Esophagus (tissue), 2 donors: ENCODE data around the gene C1QA. TPM values are rescaled to one million over a fixed set of nuclear protein-coding genes. Genes with fewer than 3 reads are reported as not detected.

ENCODE experiments used
- H3K27ac ChIP-seq, 2 donors: one replicate each; pipeline ENCODE4 v1.5.1; 2013; ENCODE audit warnings: low read depth in 2 of 2, mild to moderate bottlenecking in 2 of 2, inconsistent platforms in 1 of 2, low read length in 1 of 2, moderate library complexity in 1 of 2
- H3K27me3 ChIP-seq, 2 donors: one replicate each; pipeline ENCODE4 v1.6.1; 2013; ENCODE audit warnings: low read length in 2 of 2, control low read depth in 1 of 2, mild to moderate bottlenecking in 1 of 2; ENCODE audit not compliant: insufficient read depth in 2 of 2, control insufficient read depth in 1 of 2
- H3K36me3 ChIP-seq, 2 donors: one replicate each; pipeline ENCODE4 v1.6.1; 2013; ENCODE audit warnings: low read length in 1 of 2; ENCODE audit not compliant: control insufficient read depth in 2 of 2, insufficient read depth in 2 of 2
- H3K4me1 ChIP-seq, 2 donors: one replicate each; pipeline ENCODE4 v1.6.1; 2013; ENCODE audit warnings: low read length in 1 of 2; ENCODE audit not compliant: control insufficient read depth in 2 of 2, insufficient read depth in 2 of 2
- H3K4me3 ChIP-seq, 2 donors: one replicate each; pipeline ENCODE4 v1.5.1; 2013; ENCODE audit warnings: low read length in 2 of 2, mild to moderate bottlenecking in 2 of 2, low read depth in 1 of 2, moderate library complexity in 1 of 2
- H3K9me3 ChIP-seq, 2 donors: one replicate each; pipeline ENCODE4 v1.6.1; 2013; ENCODE audit warnings: mild to moderate bottlenecking in 2 of 2, low read depth in 1 of 2, low read length in 1 of 2, moderate library complexity in 1 of 2; ENCODE audit not compliant: control insufficient read depth in 2 of 2, insufficient read depth in 1 of 2
- WGBS, 2 donors: extraction: QIAGEN DNeasy Blood & Tissue Kit; methylation state at CpG; one replicate each; pipeline ENCODE4 v1.1.7; 2013; 5-methylcytosine and 5-hydroxymethylcytosine counted together
- polyA plus RNA-seq, 2 donors: library from polyadenylated mRNA; stranded (reverse); fragments of 200-250 nt; gene quantifications; one replicate each; pipeline ENCODE4 v1.2.3, GENCODE V29; 2013
- donor health status: healthy with polysubstance abuse.
- donor health status: Bipolar disorder and iron deficiency.

Gene C1QA
- polyA plus RNA-seq, 2 donors = 14.6 to 25.9 TPM

GRCh38 chr1:22597996-22598395, 38.4 kb upstream of the C1QA start:
- Histone ChIP-seq H3K4me1 (peaks cover 0 to 6% of the 10 kb centered on the region in 2 donors), H3K27me3 (peaks cover 0 to under 1% of the 10 kb centered on the region in 2 donors), H3K27ac (no peak overlapping the region), H3K4me3 (no peak overlapping the region), H3K36me3 (no peaks in the 10 kb centered on the region), H3K9me3 (peaks cover 0 to 3% of the 10 kb centered on the region in 2 donors)
- WGBS, 2 donors = 80% methylated on average over 8 of the region's 8 CpGs

DNA sequence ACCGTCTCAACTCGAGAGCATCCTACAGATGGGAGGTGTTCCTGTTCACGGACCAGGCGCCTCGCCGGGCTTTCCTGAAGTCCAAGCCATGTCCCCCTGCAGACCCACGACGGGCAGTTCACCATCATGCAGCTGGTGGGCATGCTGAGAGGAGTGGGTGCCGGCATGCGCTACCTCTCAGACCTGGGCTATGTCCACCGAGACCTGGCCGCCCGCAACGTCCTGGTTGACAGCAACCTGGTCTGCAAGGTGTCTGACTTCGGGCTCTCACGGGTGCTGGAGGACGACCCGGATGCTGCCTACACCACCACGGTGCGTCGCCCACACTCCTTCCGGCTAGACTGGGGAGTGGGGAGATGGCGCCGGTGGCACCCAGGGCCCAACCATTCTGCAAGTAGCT, 37.7 kb upstream of the C1QA start:
- 74 to 75% methylated on average over 24 of the region's 24 CpGs for WGBS, 2 donors
- Histone ChIP-seq H3K9me3 (peaks cover 0 to 3% of the 10 kb centered on the region in 2 donors), H3K4me1 (peaks cover 0 to 6% of the 10 kb centered on the region in 2 donors), H3K27ac (no peak overlapping the region), H3K27me3 (no peaks in the 10 kb centered on the region), H3K36me3 (no peaks in the 10 kb centered on the region), H3K4me3 (no peak overlapping the region)

DNA sequence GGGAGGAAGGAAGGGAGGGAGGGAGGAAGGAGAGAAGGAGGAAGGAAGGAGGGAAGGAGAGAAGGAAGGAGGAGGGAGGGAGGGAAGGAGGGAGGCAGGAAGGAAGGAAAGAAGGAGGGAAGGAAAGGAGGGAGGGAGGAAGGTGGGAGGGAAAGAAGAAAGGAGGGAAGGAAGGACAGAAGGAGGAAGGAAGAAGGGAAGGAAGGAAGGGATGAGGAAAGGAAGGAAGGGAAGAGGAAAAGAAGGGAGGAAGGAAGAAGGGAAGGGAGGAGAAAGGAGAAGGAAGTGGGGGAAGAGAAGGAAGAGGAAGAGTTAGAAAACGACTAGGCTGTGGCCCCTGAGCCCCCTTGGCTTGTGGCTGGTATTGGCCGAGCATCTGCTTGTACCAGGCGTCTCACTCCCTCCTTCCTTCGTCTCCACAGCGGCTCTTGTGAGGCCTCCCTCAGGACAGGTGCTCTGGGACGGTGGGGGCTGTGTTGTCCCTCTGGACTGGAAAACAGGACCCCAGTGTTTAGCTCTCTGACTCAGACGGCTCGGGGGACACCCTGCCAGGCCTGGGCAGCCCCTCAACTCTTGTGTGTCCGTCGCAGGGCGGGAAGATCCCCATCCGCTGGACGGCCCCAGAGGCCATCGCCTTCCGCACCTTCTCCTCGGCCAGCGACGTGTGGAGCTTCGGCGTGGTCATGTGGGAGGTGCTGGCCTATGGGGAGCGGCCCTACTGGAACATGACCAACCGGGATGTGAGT, 36.2 kb upstream of the C1QA start:
- no peak overlapping the region for H3K4me3 ChIP-seq
- no peaks in the 10 kb centered on the region for H3K27me3 ChIP-seq
- H3K9me3 ChIP-seq = peaks cover 0 to 3% of the 10 kb centered on the region in 2 donors
- peaks cover 0 to 6% of the 10 kb centered on the region in 2 donors for H3K4me1 ChIP-seq
- no peak overlapping the region for H3K27ac ChIP-seq
- H3K36me3 ChIP-seq = no peaks in the 10 kb centered on the region
- WGBS, 2 donors = 44 to 61% methylated on average over 22 of the region's 22 CpGs

- 77 to 80% methylated on average over 38 to 39 of the region's 39 CpGs for WGBS, 2 donors
- H3K27me3 ChIP-seq = no peaks in the 10 kb centered on the region
These were observed 35.4 kb upstream of the C1QA start for GRCh38 chr1:22600817-22601605.

GRCh38 chr1:22601610-22602009, 34.8 kb upstream of the C1QA start:
- H3K36me3 ChIP-seq = no peaks in the 10 kb centered on the region
- no peak overlapping the region for H3K27ac ChIP-seq
- H3K4me1 ChIP-seq = peaks cover 0 to 6% of the 10 kb centered on the region in 2 donors
- WGBS, 2 donors = 90 to 92% methylated on average over 12 of the region's 12 CpGs
- H3K4me3 ChIP-seq = no peak overlapping the region
- H3K27me3 ChIP-seq = no peaks in the 10 kb centered on the region
- peaks cover 0 to 3% of the 10 kb centered on the region in 2 donors for H3K9me3 ChIP-seq

More at GRCh38 chr1:22600817-22601605, 35.4 kb upstream of the C1QA start:
- H3K36me3 ChIP-seq = no peaks in the 10 kb centered on the region
- no peak overlapping the region for H3K4me3 ChIP-seq
- H3K27ac ChIP-seq = no peak overlapping the region
- peaks cover 0 to 3% of the 10 kb centered on the region in 2 donors for H3K9me3 ChIP-seq
- peaks cover 0 to 6% of the 10 kb centered on the region in 2 donors for H3K4me1 ChIP-seq

DNA sequence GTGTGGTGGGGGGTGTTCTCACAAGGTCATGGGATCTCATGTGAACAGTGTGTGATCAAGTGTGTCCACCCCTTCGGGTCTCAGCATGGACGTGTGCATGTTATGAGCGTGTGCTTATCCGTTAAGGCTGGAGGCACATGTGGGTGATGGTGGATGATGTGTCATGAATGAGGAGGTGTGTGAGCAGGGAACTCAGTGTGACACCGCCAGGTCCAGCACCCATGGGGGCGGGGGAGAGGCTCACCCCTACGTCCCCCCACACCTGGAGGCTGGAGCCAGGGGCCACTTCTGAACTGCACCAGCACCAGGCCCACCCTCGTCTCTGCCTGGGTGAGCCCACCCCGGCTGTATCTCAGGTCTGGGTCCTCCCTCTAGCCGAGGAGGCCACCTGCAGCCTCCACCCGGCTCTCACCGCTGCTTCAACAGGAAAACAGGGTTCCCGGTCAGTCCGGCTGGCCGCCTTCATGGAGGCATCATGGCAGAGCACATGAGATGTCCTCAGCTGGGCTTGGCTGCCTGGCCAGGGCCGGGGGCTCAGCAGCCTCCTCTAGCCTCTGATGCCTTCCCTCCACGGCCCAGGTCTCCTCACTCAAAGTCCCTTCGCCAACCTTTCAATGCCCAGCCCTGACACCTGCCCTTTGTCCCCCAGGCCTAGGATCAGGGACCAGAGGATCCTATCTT, 34.2 kb upstream of the C1QA start:
- peaks cover 0 to 3% of the 10 kb centered on the region in 2 donors for H3K9me3 ChIP-seq
- 82 to 83% methylated on average over 18 of the region's 18 CpGs for WGBS, 2 donors
- no peaks in the 10 kb centered on the region for H3K36me3 ChIP-seq
- no peak overlapping the region for H3K4me3 ChIP-seq
- peaks cover 0 to 6% of the 10 kb centered on the region in 2 donors for H3K4me1 ChIP-seq
- no peak overlapping the region for H3K27ac ChIP-seq
- H3K27me3 ChIP-seq = no peaks in the 10 kb centered on the region

DNA sequence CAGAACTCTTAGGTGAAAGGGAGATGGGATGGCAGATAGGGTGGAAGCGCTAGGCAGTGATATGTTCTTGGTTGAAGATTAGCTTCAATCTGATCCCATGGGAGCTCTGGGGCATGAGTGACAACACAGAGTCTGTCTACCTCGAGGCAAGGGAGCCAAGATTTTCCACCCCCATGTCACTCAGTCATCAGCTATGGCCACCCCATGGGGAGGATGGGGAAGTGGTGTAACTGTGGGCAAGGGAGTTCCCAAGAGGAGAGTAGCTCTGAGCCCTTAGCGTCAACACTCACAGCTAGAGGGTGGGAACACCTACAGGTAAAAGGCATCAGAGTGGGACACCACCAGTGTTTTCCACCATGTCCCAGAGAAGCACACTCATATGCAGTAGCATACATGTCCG, 30.3 kb upstream of the C1QA start:
- no peaks in the 10 kb centered on the region for H3K36me3 ChIP-seq
- H3K9me3 ChIP-seq = no peaks in the 10 kb centered on the region
- H3K4me3 ChIP-seq = no peak overlapping the region
- WGBS, 2 donors = 49 to 52% methylated on average over 4 of the region's 4 CpGs
- no peak overlapping the region for H3K27ac ChIP-seq
- H3K27me3 ChIP-seq = no peaks in the 10 kb centered on the region
- no peaks in the 10 kb centered on the region for H3K4me1 ChIP-seq

DNA sequence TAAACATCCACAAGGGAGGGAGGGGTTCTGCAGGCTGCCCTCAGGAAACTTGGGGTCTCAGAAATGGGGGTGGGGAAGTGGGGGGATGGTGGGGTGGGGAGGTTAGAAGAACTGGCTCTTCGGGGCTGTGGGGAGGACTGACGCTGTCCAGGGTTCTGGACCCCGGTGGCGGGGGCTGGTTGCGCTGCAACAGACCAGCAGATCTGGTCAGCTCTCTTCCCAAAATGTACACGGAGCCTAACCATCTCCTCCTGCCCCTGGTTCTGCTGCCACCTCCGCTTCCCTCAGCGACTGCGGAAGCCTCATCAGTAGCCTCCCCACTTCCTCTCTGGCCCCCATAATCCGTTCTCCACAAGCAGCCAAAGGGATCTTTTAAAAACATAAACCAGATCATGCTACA, 29.3 kb upstream of the C1QA start:
- Histone ChIP-seq H3K27me3 (no peaks in the 10 kb centered on the region), H3K27ac (no peak overlapping the region), H3K9me3 (no peaks in the 10 kb centered on the region), H3K4me3 (no peak overlapping the region), H3K36me3 (no peaks in the 10 kb centered on the region), H3K4me1 (no peaks in the 10 kb centered on the region)
- 8 to 11% methylated on average over 10 of the region's 10 CpGs for WGBS, 2 donors

DNA sequence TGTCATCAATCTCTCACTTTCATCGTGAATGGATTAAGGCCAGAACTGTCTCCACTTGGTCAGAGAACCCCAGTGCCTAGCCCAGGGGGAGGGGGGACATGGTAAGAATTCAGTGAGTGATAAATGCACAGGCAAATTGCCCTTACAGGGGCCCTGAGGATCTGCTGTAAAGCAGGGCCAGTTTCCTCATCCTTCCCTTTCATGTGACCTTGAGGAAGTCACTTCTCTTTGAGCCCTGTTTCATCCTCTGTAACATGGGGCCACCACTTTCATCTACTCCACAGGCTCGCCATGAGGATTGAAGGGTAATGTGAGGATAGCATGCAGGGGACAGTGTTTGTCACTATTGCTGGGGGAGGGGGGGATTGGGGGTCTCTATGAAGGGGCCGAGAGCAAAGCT, 28.1 kb upstream of the C1QA start:
- Histone ChIP-seq H3K4me3 (no peak overlapping the region), H3K27me3 (no peaks in the 10 kb centered on the region), H3K36me3 (no peaks in the 10 kb centered on the region), H3K27ac (no peak overlapping the region), H3K9me3 (no peaks in the 10 kb centered on the region), H3K4me1 (no peaks in the 10 kb centered on the region)
- 33 to 63% methylated on average over 2 to 3 of the region's 3 CpGs for WGBS, 2 donors
